Testis (tissue), 2 donors: ENCODE measurements around the gene GCHFR.

Source experiments
- CTCF ChIP-seq, 3 experiments: fragments of 450-650 bp in 2 of 3; fragments of 200-600 bp in 1 of 3; sonication (generic) in 1 of 3; IDR thresholded peaks; one replicate each; pipeline ENCODE4 v1.5.1; 2016 to 2019; ENCODE audit warnings: antibody characterized with exemption in 3 of 3, mild to moderate bottlenecking in 2 of 3, moderate library complexity in 1 of 3
- POLR2A ChIP-seq: fragments of 450-650 bp; IDR thresholded peaks from one replicate; pipeline ENCODE4 v1.6.1; 2017; ENCODE audit warnings: antibody characterized with exemption, mild to moderate bottlenecking, moderate library complexity

GRCh38 chr15:40749151-40749630, 14.7 kb upstream of the GCHFR start:
- no peak for TF ChIP-seq POLR2A
- TF ChIP-seq CTCF (IDR thresholded peaks at IDR 0.05): no peak
